Choroid plexus epithelial cell (primary cell): ENCODE measurements around the gene ATP6V0D1.

Source experiments
- DNase-seq: peaks from one replicate; pipeline ENCODE4 v3.0.0-alpha.2; 2010; ENCODE audit warnings: low read depth
- H3K4me3 ChIP-seq: 2 replicates; pipeline ENCODE4 v1.5.1; 2011; ENCODE audit warnings: low read depth, mild to moderate bottlenecking, control low read depth, low read length, moderate library complexity
- CTCF ChIP-seq: conservative IDR thresholded peaks from 2 replicates; pipeline ENCODE4 v1.5.1; 2011; ENCODE audit warnings: low read depth, mild to moderate bottlenecking, control low read depth, inconsistent platforms, low read length, moderate library complexity

Gene ATP6V0D1

GRCh38 chr16:67412294-67412693 is 68.7 kb downstream of the ATP6V0D1 start:
- no peak for DNase-seq

GRCh38 chr16:67411339-67411738 is 69.6 kb downstream of the ATP6V0D1 start:
- no peak for DNase-seq
- H3K4me3 ChIP-seq = no peak overlapping the region
- TF ChIP-seq CTCF = no peak

More at GRCh38 chr16:67412294-67412693, 68.7 kb downstream of the ATP6V0D1 start:
- TF ChIP-seq CTCF = no peak
- no peak overlapping the region for H3K4me3 ChIP-seq

- no peak for DNase-seq
- H3K4me3 ChIP-seq = no peak overlapping the region
- no peak for TF ChIP-seq CTCF
Measured at GRCh38 chr16:67409631-67410030, 71.3 kb downstream of the ATP6V0D1 start.

GRCh38 chr16:67407788-67408452 is 73.0 kb downstream of the ATP6V0D1 start:
- DNase-seq = no peak

GRCh38 chr16:67407176-67407787 is 73.7 kb downstream of the ATP6V0D1 start:
- no peak overlapping the region for H3K4me3 ChIP-seq
- no peak for DNase-seq
- no peak for TF ChIP-seq CTCF

More at GRCh38 chr16:67407788-67408452, 73.0 kb downstream of the ATP6V0D1 start:
- no peak overlapping the region for H3K4me3 ChIP-seq
- no peak for TF ChIP-seq CTCF

- peak; percentile 83 for DNase-seq
- no peak overlapping the region for H3K4me3 ChIP-seq
Measured at GRCh38 chr16:67406111-67406971, 74.6 kb downstream of the ATP6V0D1 start.

More at GRCh38 chr16:67406111-67406971, 74.6 kb downstream of the ATP6V0D1 start:
- TF ChIP-seq CTCF = no peak
